K562 (cell line): ENCODE results near the gene FAM83F. TPM values are rescaled to one million over a fixed set of nuclear protein-coding genes. Genes with fewer than 3 reads are reported as not detected.
A peak's percentile ranks its signal among the peaks of the same experiment; 100 is the strongest.

Experiments
- ARNT ChIP-seq, 2 experiments: fragments of 450-650 bp; IDR thresholded peaks; 2 replicates each; pipeline ENCODE4 v1.6.1; 2016; ENCODE audit warnings: mild to moderate bottlenecking in 1 of 2
- CAMTA2 ChIP-seq: fragments of 250-450 bp; sonication (Bioruptor Pico); conservative IDR thresholded peaks from 2 replicates; pipeline ENCODE4 v1.5.1; 2022
- CBFA2T2 ChIP-seq: fragments of 450-650 bp; conservative IDR thresholded peaks from 2 replicates; pipeline ENCODE4 v1.6.1; 2017; ENCODE audit warnings: mild to moderate bottlenecking
- CEBPB ChIP-seq: fragments of 450-650 bp; IDR thresholded peaks from 2 replicates; pipeline ENCODE4 v1.6.1; 2016; ENCODE audit warnings: missing genetic modification characterization, missing compliant biosample characterization
- EP300 ChIP-seq: IDR thresholded peaks from 2 replicates; pipeline ENCODE4 v1.6.1; 2012; ENCODE audit warnings: low read length, improper control_type of control experiment
- FOSL1 ChIP-seq: fragments of 200-800 bp; sonication (Bioruptor generic); conservative IDR thresholded peaks from 2 replicates; pipeline ENCODE4 v1.6.1; 2016; ENCODE audit warnings: missing genetic modification characterization, missing compliant biosample characterization
- GTF2E2 ChIP-seq: fragments of 200-800 bp; sonication (Bioruptor generic); IDR thresholded peaks from 2 replicates; pipeline ENCODE4 v1.6.1; 2016; ENCODE audit warnings: missing genetic modification characterization, missing compliant biosample characterization
- HDGF ChIP-seq: fragments of 450-650 bp; IDR thresholded peaks from 2 replicates; pipeline ENCODE4 v1.6.1; 2016
- MYNN ChIP-seq, 2 experiments: sonication (generic); formaldehyde crosslinking in 1 of 2; IDR thresholded peaks; 2 replicates each; pipeline versions ENCODE4 v1.5.0 to v1.6.1; 2016 to 2020; ENCODE audit warnings: antibody characterized with exemption in 1 of 2, missing genetic modification reagents in 1 of 2
- NR2C2 ChIP-seq, 2 experiments: fragments of 200-800 bp in 1 of 2; sonication (Bioruptor generic) in 1 of 2; sonication (generic) in 1 of 2; formaldehyde crosslinking in 1 of 2; IDR thresholded peaks; 2 replicates each; pipeline versions ENCODE4 v1.6.1 to v1.8.0; 2016 to 2022; ENCODE audit warnings: mild to moderate bottlenecking in 1 of 2, missing compliant biosample characterization in 1 of 2, missing genetic modification characterization in 1 of 2, missing genetic modification reagents in 1 of 2
- RAD21 ChIP-seq, 2 experiments: fragments of 250-450 bp in 1 of 2; fragments of 450-650 bp in 1 of 2; sonication (Bioruptor Pico) in 1 of 2; formaldehyde crosslinking in 1 of 2; IDR thresholded peaks in 1 of 2; conservative IDR thresholded peaks in 1 of 2; 2 replicates each; pipeline versions ENCODE4 v1.4.0 to v1.8.0; 2020 to 2022; ENCODE audit warnings: mild to moderate bottlenecking in 2 of 2, moderate library complexity in 1 of 2
- RAD51 ChIP-seq: fragments of 450-650 bp; IDR thresholded peaks from 2 replicates; pipeline ENCODE4 v1.7.1; 2016; ENCODE audit warnings: low read depth, mild to moderate bottlenecking, borderline replicate concordance
- RFX7 ChIP-seq: fragments of 250-450 bp; sonication (Bioruptor Pico); IDR thresholded peaks from 2 replicates; pipeline ENCODE4 v1.5.1; 2021; ENCODE audit warnings: mild to moderate bottlenecking
- ZFPM2 ChIP-seq: fragments of 250-450 bp; sonication (Bioruptor Pico); IDR thresholded peaks from 2 replicates; pipeline ENCODE4 v1.5.1; 2022; ENCODE audit warnings: mild to moderate bottlenecking
- ZNF133 ChIP-seq: fragments of 250-450 bp; sonication (Bioruptor Pico); IDR thresholded peaks from 2 replicates; pipeline ENCODE4 v1.4.0; 2020; ENCODE audit warnings: mild to moderate bottlenecking
- ZNF134 ChIP-seq: fragments of 250-450 bp; sonication (Bioruptor Pico); conservative IDR thresholded peaks from 2 replicates; pipeline ENCODE4 v1.4.0; 2020
- ZNF57 ChIP-seq: fragments of 450-650 bp; formaldehyde crosslinking; IDR thresholded peaks from 2 replicates; pipeline ENCODE4 v1.4.0; 2020; ENCODE audit warnings: mild to moderate bottlenecking, moderate library complexity
- polyA plus RNA-seq, 8 experiments: library from polyadenylated mRNA; depleted of rRNA in 4 of 8; stranded (reverse) in 5 of 8; unstranded in 3 of 8; fragments of >200 nt; fragmentation: Nextera tagmentation in 2 of 8; fragmentation: Illumina TruSeq in 1 of 8; extraction: Ambion mirVana in 2 of 8; extraction: Trizol in 1 of 8; gene quantifications; 2 replicates each; pipeline versions ENCODE4 v1.2.1 to v1.2.3, GENCODE V29; 2011 to 2014; ENCODE audit warnings: inconsistent platforms in 1 of 8, missing spikeins in 1 of 8
- total RNA-seq, 7 experiments: library from RNA; depleted of rRNA in 6 of 7; stranded (reverse); fragments of >200 nt in 6 of 7; fragmentation: Illumina TruSeq in 2 of 7; extraction: Trizol in 2 of 7; gene quantifications; 2 replicates each; pipeline versions ENCODE4 v1.2.1 to v1.2.3, GENCODE V29; 2011 to 2021; ENCODE audit warnings: low replicate concordance in 1 of 7
- TF ChIP-seq, protein P1 (sequence below), 2 experiments: IDR thresholded peaks; 2 replicates each; pipeline ENCODE4 v1.6.1; 2012; ENCODE audit warnings: improper control_type of control experiment in 2 of 2, low read depth in 2 of 2, low read length in 2 of 2, borderline replicate concordance in 1 of 2
- TF ChIP-seq, protein P2 (sequence below): fragments of 250-450 bp; sonication (Bioruptor Pico); IDR thresholded peaks from 2 replicates; pipeline ENCODE4 v1.4.0; 2020
- TF ChIP-seq, protein P3 (sequence below): fragments of 200-800 bp; sonication (Bioruptor generic); IDR thresholded peaks from 2 replicates; pipeline ENCODE4 v1.6.1; 2016; ENCODE audit warnings: missing genetic modification characterization, missing compliant biosample characterization

FAM83F gene
- total and polyA plus RNA-seq, 9 of the 15 experiments (the other 6 are each of a cell fraction or from before 2014, with no cell fraction given): under 0.01 to 0.13 (median 0.04) TPM; not detected in 1

DNA sequence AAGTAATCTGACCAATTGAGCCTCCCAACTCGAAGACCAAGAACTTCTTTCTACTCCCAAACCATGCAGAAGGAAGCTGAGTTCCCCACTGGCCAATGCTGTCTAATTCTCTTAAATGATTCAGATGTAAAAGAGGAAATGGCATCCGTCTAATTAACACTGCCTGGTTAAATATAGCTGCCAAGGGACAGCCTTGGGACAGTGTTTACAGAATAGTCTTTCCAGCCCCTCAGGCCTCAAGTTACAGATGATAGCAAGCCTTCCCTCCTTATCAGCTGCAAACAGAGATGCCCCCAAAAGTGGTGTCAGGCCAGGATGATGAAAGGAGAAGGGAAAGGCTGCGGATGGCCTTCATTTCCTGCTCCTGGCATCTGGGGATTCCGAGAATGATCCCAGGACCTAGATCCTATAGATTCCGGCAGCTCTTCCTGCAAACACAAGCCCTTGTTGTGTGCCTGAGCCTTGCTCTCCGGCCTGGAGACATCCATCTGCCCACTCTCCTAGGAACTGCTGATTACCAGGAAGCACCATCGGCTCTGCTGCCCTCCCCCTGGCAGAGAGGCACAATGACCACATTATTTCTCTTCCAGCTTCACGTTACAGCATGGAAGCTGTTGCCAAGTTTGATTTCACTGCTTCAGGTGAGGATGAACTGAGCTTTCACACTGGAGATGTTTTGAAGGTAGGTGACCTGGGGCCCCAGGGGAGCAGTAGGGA lies 48.1 kb upstream of the FAM83F start (continued):
- peak in 1 of 2 experiments; percentile 12; a peak in 1 of 4 replicates for TF ChIP-seq RAD21 (CRISPR knock-in tag; conservative IDR thresholded peaks at IDR 0.05 in 1 of 2, IDR thresholded peaks at IDR 0.05 in 1 of 2)
- peak; percentile 62 for TF ChIP-seq FOSL1
- TF ChIP-seq ARNT (IDR thresholded peaks at IDR 0.05): no peak; a peak in 1 of 4 replicates
- TF ChIP-seq EP300: peak; percentile 95
- no peak for TF ChIP-seq ZFPM2 (CRISPR knock-in tag)
- peak; percentile 84 for TF ChIP-seq MYNN (IDR thresholded peaks at IDR 0.05)
- no peak for TF ChIP-seq MYNN (CRISPR knock-in tag; IDR thresholded peaks at IDR 0.05)
- TF ChIP-seq, protein P1, sequence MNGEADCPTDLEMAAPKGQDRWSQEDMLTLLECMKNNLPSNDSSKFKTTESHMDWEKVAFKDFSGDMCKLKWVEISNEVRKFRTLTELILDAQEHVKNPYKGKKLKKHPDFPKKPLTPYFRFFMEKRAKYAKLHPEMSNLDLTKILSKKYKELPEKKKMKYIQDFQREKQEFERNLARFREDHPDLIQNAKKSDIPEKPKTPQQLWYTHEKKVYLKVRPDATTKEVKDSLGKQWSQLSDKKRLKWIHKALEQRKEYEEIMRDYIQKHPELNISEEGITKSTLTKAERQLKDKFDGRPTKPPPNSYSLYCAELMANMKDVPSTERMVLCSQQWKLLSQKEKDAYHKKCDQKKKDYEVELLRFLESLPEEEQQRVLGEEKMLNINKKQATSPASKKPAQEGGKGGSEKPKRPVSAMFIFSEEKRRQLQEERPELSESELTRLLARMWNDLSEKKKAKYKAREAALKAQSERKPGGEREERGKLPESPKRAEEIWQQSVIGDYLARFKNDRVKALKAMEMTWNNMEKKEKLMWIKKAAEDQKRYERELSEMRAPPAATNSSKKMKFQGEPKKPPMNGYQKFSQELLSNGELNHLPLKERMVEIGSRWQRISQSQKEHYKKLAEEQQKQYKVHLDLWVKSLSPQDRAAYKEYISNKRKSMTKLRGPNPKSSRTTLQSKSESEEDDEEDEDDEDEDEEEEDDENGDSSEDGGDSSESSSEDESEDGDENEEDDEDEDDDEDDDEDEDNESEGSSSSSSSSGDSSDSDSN (IDR thresholded peaks at IDR 0.05; ENCODE audit: borderline replicate concordance in 1 of 2, low read depth in 2 of 2, low read length in 2 of 2): no peak
- 0 out of 2 replicates have a peak, but pooled peaks have one; percentile 49 for TF ChIP-seq GTF2E2 (tag)
- no peak for TF ChIP-seq RFX7 (CRISPR knock-in tag)
- TF ChIP-seq, protein P2, sequence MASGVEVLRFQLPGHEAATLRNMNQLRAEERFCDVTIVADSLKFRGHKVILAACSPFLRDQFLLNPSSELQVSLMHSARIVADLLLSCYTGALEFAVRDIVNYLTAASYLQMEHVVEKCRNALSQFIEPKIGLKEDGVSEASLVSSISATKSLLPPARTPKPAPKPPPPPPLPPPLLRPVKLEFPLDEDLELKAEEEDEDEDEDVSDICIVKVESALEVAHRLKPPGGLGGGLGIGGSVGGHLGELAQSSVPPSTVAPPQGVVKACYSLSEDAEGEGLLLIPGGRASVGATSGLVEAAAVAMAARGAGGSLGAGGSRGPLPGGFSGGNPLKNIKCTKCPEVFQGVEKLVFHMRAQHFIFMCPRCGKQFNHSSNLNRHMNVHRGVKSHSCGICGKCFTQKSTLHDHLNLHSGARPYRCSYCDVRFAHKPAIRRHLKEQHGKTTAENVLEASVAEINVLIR (CRISPR knock-in tag): no peak
- peak; percentile 62; the same call in 1 of the 2 replicates for TF ChIP-seq CEBPB (tag)
- no peak for TF ChIP-seq NR2C2 (CRISPR knock-in tag; IDR thresholded peaks at IDR 0.05)
- TF ChIP-seq NR2C2 (tag; IDR thresholded peaks at IDR 0.05): peak; percentile 21; the same call in 1 of the 2 replicates
- no peak for TF ChIP-seq RAD51
- TF ChIP-seq, protein P3, sequence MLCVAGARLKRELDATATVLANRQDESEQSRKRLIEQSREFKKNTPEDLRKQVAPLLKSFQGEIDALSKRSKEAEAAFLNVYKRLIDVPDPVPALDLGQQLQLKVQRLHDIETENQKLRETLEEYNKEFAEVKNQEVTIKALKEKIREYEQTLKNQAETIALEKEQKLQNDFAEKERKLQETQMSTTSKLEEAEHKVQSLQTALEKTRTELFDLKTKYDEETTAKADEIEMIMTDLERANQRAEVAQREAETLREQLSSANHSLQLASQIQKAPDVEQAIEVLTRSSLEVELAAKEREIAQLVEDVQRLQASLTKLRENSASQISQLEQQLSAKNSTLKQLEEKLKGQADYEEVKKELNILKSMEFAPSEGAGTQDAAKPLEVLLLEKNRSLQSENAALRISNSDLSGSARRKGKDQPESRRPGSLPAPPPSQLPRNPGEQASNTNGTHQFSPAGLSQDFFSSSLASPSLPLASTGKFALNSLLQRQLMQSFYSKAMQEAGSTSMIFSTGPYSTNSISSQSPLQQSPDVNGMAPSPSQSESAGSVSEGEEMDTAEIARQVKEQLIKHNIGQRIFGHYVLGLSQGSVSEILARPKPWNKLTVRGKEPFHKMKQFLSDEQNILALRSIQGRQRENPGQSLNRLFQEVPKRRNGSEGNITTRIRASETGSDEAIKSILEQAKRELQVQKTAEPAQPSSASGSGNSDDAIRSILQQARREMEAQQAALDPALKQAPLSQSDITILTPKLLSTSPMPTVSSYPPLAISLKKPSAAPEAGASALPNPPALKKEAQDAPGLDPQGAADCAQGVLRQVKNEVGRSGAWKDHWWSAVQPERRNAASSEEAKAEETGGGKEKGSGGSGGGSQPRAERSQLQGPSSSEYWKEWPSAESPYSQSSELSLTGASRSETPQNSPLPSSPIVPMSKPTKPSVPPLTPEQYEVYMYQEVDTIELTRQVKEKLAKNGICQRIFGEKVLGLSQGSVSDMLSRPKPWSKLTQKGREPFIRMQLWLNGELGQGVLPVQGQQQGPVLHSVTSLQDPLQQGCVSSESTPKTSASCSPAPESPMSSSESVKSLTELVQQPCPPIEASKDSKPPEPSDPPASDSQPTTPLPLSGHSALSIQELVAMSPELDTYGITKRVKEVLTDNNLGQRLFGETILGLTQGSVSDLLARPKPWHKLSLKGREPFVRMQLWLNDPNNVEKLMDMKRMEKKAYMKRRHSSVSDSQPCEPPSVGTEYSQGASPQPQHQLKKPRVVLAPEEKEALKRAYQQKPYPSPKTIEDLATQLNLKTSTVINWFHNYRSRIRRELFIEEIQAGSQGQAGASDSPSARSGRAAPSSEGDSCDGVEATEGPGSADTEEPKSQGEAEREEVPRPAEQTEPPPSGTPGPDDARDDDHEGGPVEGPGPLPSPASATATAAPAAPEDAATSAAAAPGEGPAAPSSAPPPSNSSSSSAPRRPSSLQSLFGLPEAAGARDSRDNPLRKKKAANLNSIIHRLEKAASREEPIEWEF: no peak
- TF ChIP-seq HDGF: no peak
- TF ChIP-seq ZNF134 (CRISPR knock-in tag): no peak
- no peak for TF ChIP-seq CAMTA2 (CRISPR knock-in tag)
- TF ChIP-seq ZNF57 (CRISPR knock-in tag): no peak
- no peak for TF ChIP-seq ZNF133 (CRISPR knock-in tag)
- peak; percentile 88 for TF ChIP-seq CBFA2T2
